ENCODE measurements around the gene KCNAB1.

Gene KCNAB1

DNA sequence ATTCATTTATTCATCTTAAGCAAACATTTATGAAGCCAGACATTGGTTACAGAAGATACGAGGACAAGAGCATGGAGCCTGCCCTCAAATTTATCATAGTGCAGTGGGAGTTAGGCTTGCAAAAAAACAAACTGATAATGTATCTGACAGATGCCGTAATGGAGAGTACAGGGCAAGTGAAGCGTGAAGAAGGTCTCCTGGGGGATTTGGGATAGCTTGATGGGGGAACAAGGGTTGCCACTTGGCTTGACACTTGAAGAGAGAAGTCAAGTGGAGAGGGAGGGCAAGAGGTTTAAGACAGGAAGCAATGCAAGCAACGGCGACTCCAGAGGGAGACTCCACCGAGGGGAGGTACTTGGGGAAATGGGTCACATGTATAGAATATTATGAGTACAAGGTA lies 305.3 kb downstream of the KCNAB1 start:
- in situ Hi-C loops (cut with HindIII; ENCODE audit: low sequenced_read_pairs) = no loop called here
- H3K4me3 ChIP-seq (ENCODE audit: low read depth, low read length) = no peak overlapping the region
- DNase-seq (ENCODE audit: low read depth, low spot score) = no peak
- TF ChIP-seq, protein P1, sequence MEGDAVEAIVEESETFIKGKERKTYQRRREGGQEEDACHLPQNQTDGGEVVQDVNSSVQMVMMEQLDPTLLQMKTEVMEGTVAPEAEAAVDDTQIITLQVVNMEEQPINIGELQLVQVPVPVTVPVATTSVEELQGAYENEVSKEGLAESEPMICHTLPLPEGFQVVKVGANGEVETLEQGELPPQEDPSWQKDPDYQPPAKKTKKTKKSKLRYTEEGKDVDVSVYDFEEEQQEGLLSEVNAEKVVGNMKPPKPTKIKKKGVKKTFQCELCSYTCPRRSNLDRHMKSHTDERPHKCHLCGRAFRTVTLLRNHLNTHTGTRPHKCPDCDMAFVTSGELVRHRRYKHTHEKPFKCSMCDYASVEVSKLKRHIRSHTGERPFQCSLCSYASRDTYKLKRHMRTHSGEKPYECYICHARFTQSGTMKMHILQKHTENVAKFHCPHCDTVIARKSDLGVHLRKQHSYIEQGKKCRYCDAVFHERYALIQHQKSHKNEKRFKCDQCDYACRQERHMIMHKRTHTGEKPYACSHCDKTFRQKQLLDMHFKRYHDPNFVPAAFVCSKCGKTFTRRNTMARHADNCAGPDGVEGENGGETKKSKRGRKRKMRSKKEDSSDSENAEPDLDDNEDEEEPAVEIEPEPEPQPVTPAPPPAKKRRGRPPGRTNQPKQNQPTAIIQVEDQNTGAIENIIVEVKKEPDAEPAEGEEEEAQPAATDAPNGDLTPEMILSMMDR (IDR thresholded peaks at IDR 0.05; ENCODE audit: low read depth, low read length) = no peak

DNA sequence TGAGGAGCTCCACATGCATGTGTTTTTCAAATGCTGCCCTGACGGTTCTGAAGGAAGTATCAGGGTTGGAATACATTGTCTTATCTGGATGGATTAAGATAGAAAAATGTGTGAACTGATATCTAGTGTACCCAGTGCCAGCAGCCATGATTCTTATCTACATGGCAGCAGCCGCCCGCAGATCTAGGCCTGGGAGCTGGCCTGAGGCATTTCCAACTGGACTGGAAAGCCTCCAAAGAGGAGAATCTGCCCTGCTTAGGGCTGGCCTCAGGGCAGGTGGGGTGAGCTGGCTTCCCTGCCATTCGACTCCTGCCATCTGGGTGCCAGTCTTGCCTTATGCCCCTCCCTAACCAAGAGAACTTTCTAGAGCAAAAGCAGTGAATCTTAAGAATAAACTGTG lies 308.7 kb downstream of the KCNAB1 start:
- H3K4me3 ChIP-seq (ENCODE audit: low read depth, low read length) = no peak overlapping the region
- TF ChIP-seq, protein P1 (IDR thresholded peaks at IDR 0.05; ENCODE audit: low read depth, low read length) = no peak
- DNase-seq (ENCODE audit: low read depth, low spot score) = no peak
- in situ Hi-C loops (cut with HindIII; ENCODE audit: low sequenced_read_pairs) = no loop called here

DNA sequence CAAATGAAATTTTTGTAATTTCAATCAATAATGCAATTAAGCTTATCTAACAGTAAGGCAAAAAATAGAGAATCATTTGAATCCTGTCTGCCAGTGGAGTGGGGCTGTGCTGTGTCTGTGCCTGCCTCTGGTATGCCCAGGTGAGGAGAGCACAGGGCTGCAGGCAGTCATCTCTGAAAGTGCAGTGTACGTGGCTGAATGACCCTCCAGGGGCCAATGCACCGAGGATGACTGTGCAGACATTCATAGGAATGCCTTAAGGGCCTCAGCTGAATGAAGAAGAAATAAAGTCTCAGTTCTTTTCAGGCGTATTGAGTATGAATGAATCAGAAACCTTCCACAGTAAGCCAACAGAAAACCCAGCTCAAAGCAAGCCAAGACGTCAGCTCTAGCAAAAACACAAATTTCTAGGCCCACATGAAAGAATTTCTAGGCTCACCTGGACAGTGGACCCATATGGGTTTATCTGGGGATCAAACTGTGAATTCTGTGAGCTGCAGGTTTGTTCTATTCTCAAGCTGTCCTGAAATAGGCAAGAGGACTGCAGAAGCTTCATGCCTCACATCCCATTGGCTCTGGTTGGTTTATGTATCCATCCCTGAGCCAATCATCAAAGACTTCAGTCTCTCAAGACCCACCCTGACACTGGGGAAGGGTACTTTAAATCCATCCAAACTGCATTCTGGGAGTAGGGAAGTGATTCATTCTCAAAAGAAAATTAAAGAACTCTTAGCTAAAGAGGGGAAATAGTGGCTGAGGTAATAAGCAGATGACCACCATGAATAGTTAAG lies 311.2 kb downstream of the KCNAB1 start:
- TF ChIP-seq, protein P1 (IDR thresholded peaks at IDR 0.05; ENCODE audit: low read depth, low read length) = no peak
- DNase-seq (ENCODE audit: low read depth, low spot score) = no peak
- no peak overlapping the region for H3K4me3 ChIP-seq (ENCODE audit: low read depth, low read length)
- in situ Hi-C loops (cut with HindIII; ENCODE audit: low sequenced_read_pairs) = no loop called here

DNA sequence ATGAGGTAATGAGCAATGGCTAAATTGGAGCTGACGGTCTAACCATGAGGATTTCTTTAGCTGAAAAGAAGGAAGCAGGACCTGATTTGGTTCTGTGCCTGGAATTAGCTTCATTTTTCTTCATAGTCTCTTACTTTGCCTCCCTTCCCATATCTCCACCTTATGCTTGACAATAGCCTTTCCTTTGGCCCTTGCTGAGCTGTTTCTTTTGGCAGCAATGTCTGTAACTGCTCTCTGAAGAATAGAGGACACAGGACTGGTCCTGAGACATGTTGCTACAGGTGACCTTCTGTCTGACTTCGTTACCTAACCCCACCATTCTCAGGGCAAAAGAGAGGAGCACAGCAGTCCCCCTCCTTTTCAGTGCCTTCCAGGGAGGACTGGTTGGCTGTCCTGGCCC lies 312.2 kb downstream of the KCNAB1 start:
- TF ChIP-seq, protein P1 (IDR thresholded peaks at IDR 0.05; ENCODE audit: low read depth, low read length) = no peak
- H3K4me3 ChIP-seq (ENCODE audit: low read depth, low read length) = no peak overlapping the region
- DNase-seq (ENCODE audit: low read depth, low spot score) = no peak
- in situ Hi-C loops (cut with HindIII; ENCODE audit: low sequenced_read_pairs) = no loop called here

DNA sequence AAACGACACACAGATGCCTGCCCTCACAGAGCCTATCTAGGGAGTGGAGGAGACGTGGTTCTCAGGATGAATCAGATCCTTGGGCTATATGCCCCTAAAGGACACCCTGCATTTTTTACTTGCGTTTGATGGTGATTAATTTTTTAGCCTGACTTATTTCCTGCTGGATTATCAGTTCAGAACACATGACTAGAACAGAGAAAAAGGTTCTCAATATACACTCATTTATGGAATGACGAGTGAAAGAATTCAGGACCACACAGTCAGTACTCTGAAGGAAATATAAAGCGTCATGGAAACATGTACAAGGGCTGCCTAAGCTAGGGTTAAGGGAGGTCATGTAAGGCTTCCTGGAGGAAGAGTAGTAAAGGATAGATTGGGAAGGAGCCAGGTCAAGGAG lies 312.8 kb downstream of the KCNAB1 start:
- TF ChIP-seq, protein P1 (IDR thresholded peaks at IDR 0.05; ENCODE audit: low read depth, low read length) = no peak
- no peak overlapping the region for H3K4me3 ChIP-seq (ENCODE audit: low read depth, low read length)
- DNase-seq (ENCODE audit: low read depth, low spot score) = no peak
- in situ Hi-C loops (cut with HindIII; ENCODE audit: low sequenced_read_pairs) = no loop called here

DNA sequence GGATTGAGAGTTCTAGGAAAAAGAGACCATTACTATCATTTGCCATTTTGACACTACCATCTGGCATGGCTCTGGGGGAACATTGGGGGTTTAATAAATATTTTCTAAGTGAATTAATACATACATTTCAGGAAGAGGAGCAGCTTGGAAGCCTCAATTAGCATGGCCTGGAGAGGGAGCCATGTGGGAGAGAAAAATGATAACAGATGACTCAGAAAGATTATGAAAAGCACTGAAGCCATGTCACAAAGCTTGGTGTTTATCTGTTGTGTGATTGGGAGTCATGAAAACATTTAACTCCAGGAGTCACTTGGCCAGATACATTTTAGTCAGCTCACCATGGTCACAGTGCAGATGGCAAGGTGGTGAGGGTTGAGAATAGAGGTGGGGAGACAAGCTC lies 313.5 kb downstream of the KCNAB1 start:
- in situ Hi-C loops (cut with HindIII; ENCODE audit: low sequenced_read_pairs) = no loop called here
- H3K4me3 ChIP-seq (ENCODE audit: low read depth, low read length) = no peak overlapping the region
- DNase-seq (ENCODE audit: low read depth, low spot score) = no peak
- TF ChIP-seq, protein P1 (IDR thresholded peaks at IDR 0.05; ENCODE audit: low read depth, low read length) = no peak
